Activated naive CD4-positive, alpha-beta T cell (primary cell): ENCODE results near the gene KIFC1.
A peak's percentile ranks its signal among the peaks of the same experiment; 100 is the strongest.

ENCODE experiments used
- DNase-seq, 4 experiments: peaks; one replicate each; lab custom pipeline; 2025; lab: John Stamatoyannopoulos, UW

Gene KIFC1

GRCh38 chr6:33410711-33411631 is 19.3 kb downstream of the KIFC1 start, which contains the start of gene PHF1:
TSS of gene PHF1 (plus strand) at chr6:33411014. CDS start at chr6:33412264, 1,250 bp downstream.
- DNase-seq = peak in 1 of 4 experiments; percentile 86

GRCh38 chr6:33411632-33412005 is 20.0 kb downstream of the KIFC1 start:
- DNase-seq = no peak

- DNase-seq = no peak
These were observed 20.8 kb downstream of the KIFC1 start for GRCh38 chr6:33412140-33413009.

GRCh38 chr6:33413241-33414120 is 21.9 kb downstream of the KIFC1 start:
- DNase-seq = no peak

- no peak for DNase-seq
These were observed 23.1 kb downstream of the KIFC1 start for GRCh38 chr6:33414592-33415271.

- DNase-seq = no peak
These were observed 24.2 kb downstream of the KIFC1 start for GRCh38 chr6:33415831-33416230.

GRCh38 chr6:33416386-33417127 is 24.9 kb downstream of the KIFC1 start:
- no peak for DNase-seq

- no peak for DNase-seq
These were observed 25.7 kb downstream of the KIFC1 start for GRCh38 chr6:33417128-33417902.

GRCh38 chr6:33417903-33418689 is 26.5 kb downstream of the KIFC1 start, which contains the start of gene CUTA:
TSS of gene CUTA (minus strand) at chr6:33418107. CDS start at chr6:33418000, 107 bp downstream.
- DNase-seq = peak; percentile 92 to 98 (median 96)

- DNase-seq = no peak
These were observed 27.2 kb downstream of the KIFC1 start for GRCh38 chr6:33418690-33419291.

GRCh38 chr6:33419580-33420490 is 28.2 kb downstream of the KIFC1 start, which contains the start of gene SYNGAP1:
TSS of gene SYNGAP1 (plus strand) at chr6:33420065. CDS start at chr6:33420265, 200 bp downstream.
- DNase-seq = peak in 2 of 4 experiments; percentile 41 to 52

GRCh38 chr6:33420491-33421343 is 29.1 kb downstream of the KIFC1 start:
- DNase-seq = no peak

- no peak for DNase-seq
These were observed 29.7 kb downstream of the KIFC1 start for GRCh38 chr6:33421344-33421643.

GRCh38 chr6:33423777-33424176 is 32.2 kb downstream of the KIFC1 start:
- no peak for DNase-seq

- DNase-seq = no peak
These were observed 33.4 kb downstream of the KIFC1 start for GRCh38 chr6:33424855-33425667.
